Activated B cell treated with CpG ODN at 0.5 μM for 24 hours (primary cell): Measurements from ENCODE around the gene CECR2. TPM values are rescaled to one million over a fixed set of nuclear protein-coding genes. Genes with fewer than 3 reads are reported as not detected.

ENCODE experiments used
- ATAC-seq: fragments of 200-7000 bp; cut with Tn5 transposase; one replicate; pipeline ENCODE4 v1.10.0; 2021; ENCODE audit warnings: low read depth, mild to moderate bottlenecking, moderate library complexity
- CTCF ChIA-PET: fragments of 350-600 bp; sonication (Branson Sonifier 250); formaldehyde crosslinking; loops from one replicate; lab custom pipeline; 2021; ENCODE audit warnings: antibody characterized with exemption; lab: Charles Lee
- POLR2A ChIA-PET: fragments of 350-600 bp; sonication (Branson Sonifier 250); formaldehyde crosslinking; loops from one replicate; lab custom pipeline; 2021; ENCODE audit warnings: antibody characterized with exemption; lab: Charles Lee
- DNase-seq: peaks from one replicate; pipeline ENCODE4 v3.0.0; 2022
- H3K27ac Mint-ChIP-seq: one replicate; pipeline ENCODE4 v1.8.0; 2020; ENCODE audit warnings: mixed read lengths
- H3K27me3 Mint-ChIP-seq: one replicate; pipeline ENCODE4 v1.8.0; 2021; ENCODE audit warnings: mixed read lengths
- H3K36me3 Mint-ChIP-seq: one replicate; pipeline ENCODE4 v1.8.0; 2021; ENCODE audit warnings: low read depth, mixed read lengths
- H3K4me1 Mint-ChIP-seq: one replicate; pipeline ENCODE4 v1.8.0; 2021; ENCODE audit warnings: mixed read lengths
- H3K4me3 Mint-ChIP-seq: one replicate; pipeline ENCODE4 v1.8.0; 2020; ENCODE audit warnings: mild to moderate bottlenecking, mixed read lengths
- H3K9me3 Mint-ChIP-seq: one replicate; pipeline ENCODE4 v1.8.0; 2020; ENCODE audit warnings: mixed read lengths
- CTCF ChIP-seq: fragments of 200-600 bp; IDR thresholded peaks from one replicate; pipeline ENCODE4 v1.8.0; 2022; ENCODE audit warnings: antibody characterized with exemption, mild to moderate bottlenecking
- intact Hi-C: fragments of 100-400 bp; cut with micrococcal nuclease; formaldehyde crosslinking; loops from one replicate; pipeline ENCODE4 v1.15.1; 2024
- total RNA-seq: library from RNA; stranded (reverse); gene quantifications from 2 replicates; pipeline ENCODE4 v1.2.3, GENCODE V29; 2022

Gene CECR2
- total RNA-seq, 1 donor from 2014 or later = 2.5 TPM

DNA sequence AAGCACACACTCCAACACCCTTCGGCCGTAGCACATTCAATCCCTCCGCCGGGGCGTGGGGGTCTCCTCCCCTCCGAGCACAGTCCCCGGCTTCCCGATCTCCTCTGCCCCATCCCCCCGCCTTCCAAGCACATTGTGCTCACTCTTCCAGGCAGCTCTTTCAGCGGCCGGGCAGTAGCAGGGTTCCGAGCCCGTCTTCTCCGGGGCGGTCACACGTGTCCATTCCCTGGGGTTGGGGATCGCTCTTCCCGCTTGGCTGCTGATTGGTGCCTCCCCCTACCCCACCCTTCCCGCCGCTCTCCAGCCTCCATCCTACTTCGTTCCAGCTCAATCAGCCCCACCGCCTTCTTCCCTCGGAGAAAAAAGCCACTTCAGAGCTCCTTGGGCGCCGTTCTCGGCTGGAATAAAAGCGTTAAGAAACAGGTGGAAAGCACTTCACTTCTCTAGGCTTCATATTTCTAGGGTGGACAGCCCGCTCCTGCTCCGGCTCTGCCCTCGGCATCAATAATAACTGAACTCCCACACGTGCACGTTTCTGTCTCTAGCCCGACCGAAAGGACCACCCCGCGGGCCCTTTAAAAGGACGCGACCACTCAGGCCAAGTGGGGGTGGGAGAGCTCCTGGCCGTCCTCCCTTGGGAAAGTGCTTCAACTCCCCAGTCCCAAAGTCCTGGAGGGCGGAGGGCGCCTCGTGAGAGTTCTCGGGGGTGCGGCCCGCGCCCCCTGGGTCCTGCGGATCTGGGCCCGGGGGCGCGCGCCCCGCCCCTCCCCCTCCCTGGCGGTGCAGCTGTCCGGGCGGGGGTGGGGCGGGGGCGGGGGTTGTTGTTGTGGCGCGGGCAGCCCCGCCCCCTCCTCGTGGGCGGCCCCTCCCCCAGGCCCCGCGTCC, 464 bp upstream of the CECR2 start:
- Mint-ChIP-seq H3K27ac (peak overlapping the region; percentile 10), H3K36me3 (no peaks in the 10 kb centered on the region), H3K9me3 (no peaks in the 10 kb centered on the region), H3K4me3 (peak overlapping the region; percentile 80), H3K27me3 (peaks cover 39% of the 10 kb centered on the region), H3K4me1 (peaks cover 27% of the 10 kb centered on the region)
- DNase-seq (peak; percentile 44), ATAC-seq (peak; percentile 56)
- ChIA-PET POLR2A (interaction anchor here (0.6 to 1.2 kb wide), 6 partner anchors 35 to 150 kb away, joined by 3 to 6 read pairs (median 4); partner anchors contain the start of gene ADA2), CTCF (interaction anchor here (0.9 to 3.4 kb wide), 3 partner anchors 112 to 197 kb away, joined by 3 to 15 read pairs (median 3); partner anchors contain the start of gene ADA2)
- intact Hi-C loops = loop anchor here (5.0 kb wide), 3 partner anchors 111 to 291 kb away; no protein-coding TSS in a partner anchor
- TF ChIP-seq CTCF = no peak

DNA sequence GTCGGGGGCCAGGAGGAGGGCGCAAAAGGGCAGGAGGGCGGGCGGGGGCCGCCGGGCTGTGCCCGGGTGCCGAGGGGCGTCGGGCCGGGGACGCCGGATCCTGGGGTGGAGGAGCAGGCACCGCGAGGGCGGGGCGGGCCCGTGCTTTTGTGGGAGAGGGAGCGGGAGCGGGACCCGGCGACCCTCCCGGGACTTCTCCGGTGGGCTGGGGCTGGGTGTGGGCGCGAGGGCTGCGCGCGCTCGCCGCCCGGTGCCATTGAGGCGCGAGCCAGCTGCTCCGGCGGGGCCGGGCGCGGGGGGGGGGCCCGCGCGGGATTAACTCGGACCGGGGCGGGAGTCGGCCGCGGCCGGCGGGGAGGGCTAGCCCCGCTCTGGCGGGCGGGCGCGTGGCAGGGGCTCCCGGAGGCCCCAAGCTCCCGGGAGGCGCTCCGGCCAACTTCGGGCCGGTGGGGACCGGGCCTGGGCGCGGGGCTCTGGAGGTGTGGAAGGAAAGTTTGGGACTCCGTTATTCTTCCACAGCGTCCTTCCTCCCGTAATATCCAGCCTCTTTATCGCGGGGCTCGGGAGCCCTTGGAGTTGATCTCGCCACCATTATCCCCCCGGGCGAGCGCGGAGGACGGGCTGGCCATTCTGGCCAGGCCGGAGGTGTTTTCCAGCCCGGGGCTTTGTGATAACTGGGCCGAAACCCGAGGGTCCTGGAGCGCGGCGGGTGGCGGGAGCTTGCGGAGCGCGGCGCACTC, 936 bp downstream of the CECR2 start:
- TF ChIP-seq CTCF = no peak
- H3K27me3 Mint-ChIP-seq = peaks cover 39% of the 10 kb centered on the region
- DNase-seq = peak; percentile 25
- no peak overlapping the region for H3K27ac Mint-ChIP-seq
- H3K9me3 Mint-ChIP-seq = no peaks in the 10 kb centered on the region
- H3K36me3 Mint-ChIP-seq = no peaks in the 10 kb centered on the region
- peaks cover 27% of the 10 kb centered on the region for H3K4me1 Mint-ChIP-seq
- intact Hi-C loops = loop anchor here (10.0 kb wide), 1 partner anchor 65 kb away; no protein-coding TSS in a partner anchor
- H3K4me3 Mint-ChIP-seq = peak overlapping the region; percentile 78
- ATAC-seq = peak; percentile 3
- ChIA-PET CTCF (interaction anchor here (1.1 to 3.4 kb wide), 2 partner anchors 132 to 198 kb away, joined by 3 to 15 read pairs; no protein-coding TSS in a partner anchor), POLR2A (no interaction called here)

- intact Hi-C loops = loop anchor here (10.0 kb wide), 1 partner anchor 64 kb away; no protein-coding TSS in a partner anchor
- ChIA-PET POLR2A (interaction anchor here (0.7 kb wide), 1 partner anchor 319 kb away, joined by 6 read pairs; no protein-coding TSS in a partner anchor), CTCF (interaction anchor here (1.1 to 3.4 kb wide), 2 partner anchors 131 to 199 kb away, joined by 3 to 15 read pairs; no protein-coding TSS in a partner anchor)
- no peak for TF ChIP-seq CTCF
- ATAC-seq (no peak), DNase-seq (no peak)
- Mint-ChIP-seq H3K27me3 (peaks cover 39% of the 10 kb centered on the region), H3K36me3 (no peaks in the 10 kb centered on the region), H3K4me3 (peak overlapping the region; percentile 78), H3K27ac (no peak overlapping the region), H3K4me1 (peaks cover 27% of the 10 kb centered on the region), H3K9me3 (no peaks in the 10 kb centered on the region)
These were observed 1.6 kb downstream of the CECR2 start for GRCh38 chr22:17370766-17371432.

DNA sequence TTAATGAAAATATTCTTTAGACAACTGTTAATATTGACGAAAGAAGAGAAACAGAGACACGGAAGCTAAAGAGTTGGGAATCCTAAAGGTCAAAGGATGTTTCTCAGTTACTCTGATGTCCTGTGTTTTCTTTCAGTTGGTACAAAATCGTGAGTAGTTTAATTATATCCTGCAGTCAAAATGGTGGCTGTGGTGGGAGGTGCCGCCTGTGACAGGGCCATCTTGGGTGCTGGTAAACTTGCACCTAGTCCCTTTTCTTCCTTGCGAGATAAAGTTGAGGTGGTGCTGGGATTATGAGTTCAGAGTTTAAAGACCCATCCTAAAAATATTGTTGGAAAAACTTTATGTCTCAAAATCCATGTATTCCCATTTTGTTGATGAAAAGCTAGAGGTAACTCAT, 2.2 kb downstream of the CECR2 start:
- POLR2A ChIA-PET = interaction anchor here (0.7 kb wide), 1 partner anchor 318 kb away, joined by 6 read pairs; no protein-coding TSS in a partner anchor
- Mint-ChIP-seq H3K4me1 (peaks cover 27% of the 10 kb centered on the region), H3K27me3 (peaks cover 36% of the 10 kb centered on the region)

More for the DNA sequence above, 2.2 kb downstream of the CECR2 start:
- DNase-seq = no peak
- no peak for TF ChIP-seq CTCF
- CTCF ChIA-PET = interaction anchor here (1.1 to 3.4 kb wide), 2 partner anchors 130 to 200 kb away, joined by 3 to 15 read pairs; no protein-coding TSS in a partner anchor
- H3K27ac Mint-ChIP-seq = no peak overlapping the region
- no peaks in the 10 kb centered on the region for H3K36me3 Mint-ChIP-seq
- H3K4me3 Mint-ChIP-seq = no peak overlapping the region
- no peaks in the 10 kb centered on the region for H3K9me3 Mint-ChIP-seq
- ATAC-seq = no peak
- intact Hi-C loops = loop anchor here (10.0 kb wide), 1 partner anchor 63 kb away; no protein-coding TSS in a partner anchor
